HG03095 (cell line): Measurements from ENCODE around the gene LRRC2.
A peak's percentile ranks its signal among the peaks of the same experiment; 100 is the strongest.
"Not testable (repeated sequence)": the region's sequence is repeated elsewhere in the genome, so short reads cannot be mapped to it uniquely, and the experiment has no call there.

Experiments used
- ATAC-seq: cut with Tn5 transposase; IDR thresholded peaks from one replicate; pipeline ENCODE4 v1.9.1; 2021; ENCODE audit warnings: moderate library complexity; ENCODE audit not compliant: unreplicated experiment

Gene LRRC2

DNA sequence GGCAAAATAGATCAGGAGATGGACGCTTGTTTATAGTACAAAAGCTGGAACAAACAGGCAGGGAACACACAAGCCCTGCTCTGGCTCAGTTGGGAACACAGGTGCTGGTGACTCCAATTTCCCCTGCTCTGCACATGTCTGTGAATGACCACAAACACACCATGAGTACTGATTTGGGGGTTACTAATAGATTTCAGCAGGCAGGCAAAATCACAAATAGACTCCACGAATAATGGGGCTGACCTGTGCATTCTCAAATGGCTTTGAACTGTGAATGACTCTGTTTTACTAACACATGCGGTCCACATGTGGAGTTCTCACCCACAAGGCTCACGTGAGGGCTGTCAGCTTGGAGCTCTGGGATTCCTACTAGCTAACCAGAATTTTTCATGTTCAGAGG lies 64.4 kb downstream of the LRRC2 start:
- ATAC-seq, result no peak

DNA sequence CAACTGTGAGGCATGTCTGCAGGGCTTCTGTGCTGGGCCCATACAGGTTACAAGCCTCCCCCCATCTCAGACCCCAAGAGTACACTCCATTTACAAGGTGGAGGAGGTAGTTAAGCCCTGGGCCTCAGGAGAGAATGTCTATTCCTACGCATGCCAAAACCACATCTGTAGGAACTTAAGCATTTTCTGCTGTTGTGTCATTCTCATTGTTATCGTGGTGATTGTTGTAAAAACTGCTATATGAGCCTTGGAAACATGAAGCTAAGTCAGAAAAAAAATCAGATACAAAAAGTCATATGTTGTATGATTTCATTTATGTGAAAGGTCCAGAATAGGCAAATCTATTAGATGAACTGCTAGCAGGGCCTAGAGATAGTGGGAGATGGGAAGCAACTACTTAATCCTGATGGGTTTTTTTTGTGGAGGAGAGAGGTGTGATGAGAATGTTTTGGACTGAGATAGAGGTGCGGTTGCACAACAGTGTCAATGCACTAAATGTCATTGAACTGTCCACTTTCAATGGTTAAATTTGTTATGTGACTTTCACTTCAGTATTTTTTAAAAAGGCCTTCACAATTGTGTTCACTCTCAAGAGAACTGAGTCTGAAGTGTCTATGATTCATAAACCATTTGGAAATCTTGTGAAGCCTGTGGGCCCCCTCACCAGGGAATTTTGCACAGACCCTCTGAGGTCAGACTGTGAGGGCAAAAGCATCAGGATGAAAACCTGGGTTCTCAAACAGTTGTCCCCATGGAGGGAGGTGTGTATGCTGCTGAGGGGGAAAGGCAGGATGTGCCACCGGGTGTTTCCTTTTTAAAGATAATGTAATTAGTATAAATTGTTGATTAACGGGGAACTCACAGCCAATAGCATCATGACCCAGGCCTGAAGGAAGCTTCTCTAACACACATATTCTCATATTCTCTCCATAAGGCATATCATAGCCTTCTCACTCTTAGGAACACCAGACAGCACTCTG lies 65.2 kb downstream of the LRRC2 start:
- no peak for ATAC-seq

DNA sequence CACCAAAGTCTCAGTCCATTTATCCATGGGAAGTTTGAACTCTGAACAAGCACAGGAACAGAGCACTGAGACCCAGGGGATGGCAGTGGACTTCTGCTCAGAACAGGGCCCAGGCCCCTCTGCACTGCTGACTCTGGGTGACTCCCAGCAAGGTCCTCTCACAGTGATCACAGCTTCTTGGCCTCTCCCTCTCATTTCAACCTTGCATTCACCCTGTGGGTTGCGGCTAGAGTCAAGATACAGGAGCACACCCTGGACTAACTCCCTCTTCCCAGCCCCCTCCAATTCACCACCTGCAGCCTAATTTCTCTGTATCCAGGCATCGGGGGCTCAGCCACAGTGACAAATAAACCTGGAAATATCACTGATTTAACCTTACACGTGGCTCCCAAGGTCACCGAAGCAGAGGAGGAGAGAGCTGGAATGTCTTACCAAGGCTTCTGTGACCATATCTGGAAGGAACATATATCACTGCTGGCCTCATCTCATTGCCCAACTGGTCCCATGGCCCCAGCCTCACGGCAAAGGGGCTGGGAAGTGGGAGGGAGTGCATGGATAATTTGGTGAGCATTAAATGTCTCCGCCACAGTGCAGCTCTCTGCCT lies 67.1 kb downstream of the LRRC2 start:
- no peak for ATAC-seq

DNA sequence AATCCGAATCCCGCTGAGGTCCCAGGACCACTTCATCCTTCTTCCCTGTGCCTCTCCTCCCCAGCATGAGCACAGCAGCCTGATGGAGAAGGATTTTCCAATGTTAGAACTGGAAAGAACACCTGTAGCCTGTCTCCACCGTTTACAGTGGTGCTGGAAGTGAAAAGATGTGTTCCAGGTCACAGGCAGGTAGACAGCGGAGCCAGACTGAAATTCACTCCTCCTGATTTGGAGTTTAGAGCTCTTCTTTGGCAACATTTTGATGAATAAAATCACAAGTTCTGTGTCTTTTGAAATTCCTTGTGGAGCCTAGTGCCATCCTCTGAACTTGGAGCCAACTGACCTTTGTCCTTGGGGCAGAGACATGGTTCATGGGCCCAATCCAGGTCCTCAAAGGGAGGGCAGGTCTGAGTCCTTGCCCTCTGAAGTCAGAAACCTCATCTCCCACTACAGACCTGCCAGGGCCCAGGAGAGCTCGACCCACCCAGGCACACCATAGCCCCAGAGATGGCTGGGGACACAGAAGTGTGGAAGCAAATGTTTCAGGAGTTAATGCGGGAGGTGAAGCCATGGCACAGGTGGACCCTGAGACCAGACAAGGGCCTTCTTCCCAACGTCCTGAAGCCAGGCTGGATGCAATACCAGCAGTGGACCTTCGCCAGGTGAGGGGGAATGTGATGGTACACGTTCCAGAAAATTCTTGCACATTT lies 68.4 kb downstream of the LRRC2 start, which contains the start of gene RTP3:
Gene RTP3 (plus strand): TSS at position 421 of the 710 bp plus-strand sequence. CDS start 87 bp downstream, at position 508.
- no peak for ATAC-seq

DNA sequence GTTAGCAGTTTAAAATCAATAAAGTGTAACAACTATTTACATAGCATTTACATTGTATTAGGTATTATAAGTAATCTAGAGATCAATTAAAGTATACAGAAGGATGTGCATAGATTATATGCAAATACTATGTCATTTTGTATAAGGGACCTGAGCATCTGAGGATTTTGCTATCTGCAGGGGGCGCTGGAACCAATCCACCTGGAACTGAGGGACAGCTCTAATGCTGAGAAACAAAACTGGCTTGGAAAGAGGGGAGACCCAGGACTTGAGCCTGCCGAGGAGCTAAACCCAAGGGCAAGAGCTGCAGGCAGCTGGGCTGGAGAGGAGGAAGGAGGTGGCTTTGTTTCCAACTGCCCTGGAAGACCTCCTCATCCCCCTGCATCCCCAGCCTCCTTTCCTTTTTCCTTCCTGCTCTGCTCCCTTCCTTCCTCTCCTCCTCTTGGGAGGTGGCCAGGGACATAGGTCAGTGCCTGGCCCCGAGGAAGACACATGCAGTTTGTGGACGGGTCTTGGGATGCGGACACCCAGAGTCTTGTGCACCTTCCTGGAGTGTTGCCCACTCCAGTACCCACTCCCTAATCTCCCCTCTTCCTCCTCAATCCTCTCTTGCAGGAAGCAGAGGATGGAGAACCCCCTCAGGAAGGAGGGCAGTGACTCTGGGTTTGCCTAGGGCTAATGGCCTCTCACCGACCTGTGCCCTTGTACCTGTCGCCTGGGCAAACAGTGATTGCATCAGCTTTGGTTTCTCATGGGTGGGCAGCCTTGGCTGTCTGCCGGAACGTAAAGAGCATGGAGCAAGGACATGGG lies 69.2 kb downstream of the LRRC2 start:
- ATAC-seq, result no peak

DNA sequence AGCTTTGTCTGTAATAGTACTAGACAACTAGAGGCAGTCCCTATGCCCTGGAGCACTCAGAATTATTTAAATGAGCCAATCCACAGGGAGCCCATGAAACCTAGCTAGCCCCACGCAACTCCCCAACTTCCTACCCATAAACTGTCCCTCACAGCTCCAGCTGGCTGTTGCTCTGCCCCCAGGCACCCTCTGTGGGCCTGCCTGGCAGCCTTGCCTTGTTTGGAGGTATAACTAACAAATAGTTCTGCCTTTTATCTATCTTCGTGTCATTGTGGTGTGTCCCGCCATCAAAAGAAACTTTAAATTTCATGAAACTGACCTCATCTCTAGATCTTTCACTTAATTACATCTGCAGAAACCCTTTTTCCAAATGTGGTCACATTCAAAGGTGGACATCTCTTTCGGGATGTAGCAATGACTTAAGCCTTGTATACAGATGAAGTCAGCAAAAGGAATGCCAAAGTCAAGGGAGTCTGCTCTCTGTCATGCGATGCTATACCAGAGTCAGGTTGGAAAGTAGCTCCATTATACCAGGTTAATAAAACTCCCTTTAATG lies 70.1 kb downstream of the LRRC2 start:
- no peak for ATAC-seq

DNA sequence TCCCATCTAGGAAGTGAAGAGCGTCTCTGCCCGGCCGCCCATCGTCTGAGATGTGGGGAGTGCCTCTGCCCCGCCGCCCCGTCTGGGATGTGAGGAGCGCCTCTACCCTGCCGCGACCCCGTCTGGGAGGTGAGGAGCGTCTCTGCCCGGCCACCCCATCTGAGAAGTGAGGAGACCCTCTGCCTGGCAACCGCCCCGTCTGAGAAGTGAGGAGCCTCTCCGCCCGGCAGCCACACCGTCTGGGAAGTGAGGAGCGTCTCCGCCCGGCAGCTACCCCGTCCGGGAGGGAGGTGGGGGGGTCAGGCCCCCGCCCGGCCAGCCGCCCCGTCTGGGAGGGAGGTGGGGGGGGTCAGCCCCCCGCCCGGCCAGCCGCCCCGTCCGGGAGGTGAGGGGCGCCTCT lies 71.6 kb downstream of the LRRC2 start:
- ATAC-seq, result not testable (repeated sequence)

DNA sequence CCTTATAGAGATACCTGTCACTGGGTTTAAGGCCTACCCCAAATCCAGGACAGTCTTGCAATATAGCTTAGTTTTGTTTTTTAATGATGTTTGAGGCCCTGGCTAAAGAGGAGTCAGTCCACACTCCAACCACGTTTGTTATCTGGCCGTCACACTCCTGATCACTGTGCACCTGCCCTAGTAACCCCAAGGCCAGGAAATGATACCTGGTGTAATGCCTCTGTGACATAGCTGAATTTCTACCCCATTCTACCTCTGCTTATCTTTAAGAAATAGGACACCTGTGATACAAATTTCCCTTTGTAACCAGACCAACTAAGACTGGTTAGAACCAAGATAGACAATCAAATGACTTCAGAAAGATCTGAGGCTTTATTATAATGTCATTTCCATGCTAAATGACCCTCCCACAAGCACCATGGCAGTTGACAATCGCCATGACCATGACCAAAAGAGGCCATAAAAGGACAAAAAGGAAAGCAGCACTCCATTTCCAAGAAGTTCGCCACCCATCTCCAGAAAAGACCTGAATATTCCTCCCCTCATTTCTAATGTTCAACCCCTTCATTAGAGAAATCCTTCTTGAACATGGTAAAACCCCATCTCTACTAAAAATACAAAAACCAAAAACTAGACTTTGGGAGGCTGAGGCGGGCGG lies 73.1 kb downstream of the LRRC2 start:
- no peak for ATAC-seq

DNA sequence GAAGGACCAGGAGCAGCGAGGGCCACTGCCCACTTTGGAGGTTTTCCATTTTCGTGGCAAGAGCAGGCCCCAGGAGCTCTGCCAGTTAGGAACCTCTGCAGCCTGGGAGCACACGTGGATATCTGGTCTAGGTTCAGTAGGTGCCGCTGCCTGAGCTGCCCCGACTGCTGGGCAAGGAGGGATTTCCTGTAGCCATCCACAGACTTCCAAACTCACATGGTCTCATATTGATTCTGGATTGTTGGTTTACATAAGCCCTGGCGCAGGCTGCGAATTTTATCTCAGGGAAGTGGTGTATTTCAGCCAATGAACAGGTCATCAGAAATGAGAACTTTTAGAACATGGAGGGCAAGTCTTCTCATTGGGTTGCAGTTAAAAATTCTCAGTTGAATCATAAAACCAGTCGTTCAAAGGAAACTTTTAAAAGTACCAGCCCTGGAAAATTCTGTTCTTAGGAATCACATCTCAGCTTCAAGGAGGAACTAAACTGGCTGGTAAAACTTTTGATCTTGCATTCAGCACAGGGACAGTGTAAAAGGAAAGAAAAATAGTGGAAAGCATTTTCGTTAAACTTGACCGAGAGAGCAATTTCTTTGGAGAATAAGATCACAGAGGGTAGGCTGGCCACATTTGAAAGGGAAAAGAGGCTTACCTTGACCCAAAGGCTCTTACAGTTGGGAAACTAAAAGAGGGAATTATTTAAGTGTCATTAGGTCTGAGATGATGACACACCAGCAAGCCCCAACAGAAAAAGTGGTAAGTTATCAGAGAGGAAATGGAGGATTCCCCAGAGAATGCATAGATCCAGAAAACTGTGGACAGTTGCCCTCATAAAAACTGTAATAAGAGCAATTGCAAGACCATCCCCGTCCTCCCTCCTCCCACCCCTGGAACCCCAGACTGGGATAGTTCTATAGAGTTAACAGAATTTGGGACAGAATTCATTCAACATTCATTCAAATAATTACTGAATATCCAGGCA lies 74.7 kb downstream of the LRRC2 start:
- ATAC-seq, result no peak

DNA sequence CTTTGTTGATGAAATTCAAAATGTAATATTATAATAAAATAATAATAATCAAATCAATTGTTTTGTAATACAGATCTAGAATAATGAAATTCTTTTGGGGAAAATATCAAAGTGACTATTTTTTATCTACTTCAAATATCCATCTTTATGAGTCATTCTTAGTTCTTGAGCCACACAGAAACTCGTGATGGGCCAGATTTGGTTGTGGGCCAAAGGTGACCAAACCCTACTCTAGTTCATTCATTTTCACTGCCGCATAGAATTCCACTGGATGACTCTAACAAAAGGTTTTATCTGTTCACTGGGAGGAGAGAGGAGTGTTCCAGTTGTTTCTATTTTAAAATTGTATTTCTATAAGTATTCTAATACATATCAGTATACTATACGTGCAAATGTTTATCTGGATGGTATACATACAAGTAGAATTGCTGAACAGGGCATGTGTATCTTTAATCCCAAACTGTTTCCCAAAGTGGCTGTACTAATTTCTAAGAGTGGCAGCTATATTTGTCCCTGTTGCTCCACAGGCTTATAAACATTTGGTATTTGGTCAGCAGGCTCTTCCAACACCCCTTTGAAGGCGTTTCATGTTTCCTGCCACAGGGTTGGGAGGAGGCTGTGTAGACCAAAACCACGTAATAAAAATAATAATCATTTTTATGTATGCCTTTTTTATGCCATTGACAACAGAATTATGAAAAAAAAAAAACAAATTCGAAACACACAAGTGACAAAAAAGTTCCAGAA lies 75.6 kb downstream of the LRRC2 start:
- ATAC-seq, result no peak

DNA sequence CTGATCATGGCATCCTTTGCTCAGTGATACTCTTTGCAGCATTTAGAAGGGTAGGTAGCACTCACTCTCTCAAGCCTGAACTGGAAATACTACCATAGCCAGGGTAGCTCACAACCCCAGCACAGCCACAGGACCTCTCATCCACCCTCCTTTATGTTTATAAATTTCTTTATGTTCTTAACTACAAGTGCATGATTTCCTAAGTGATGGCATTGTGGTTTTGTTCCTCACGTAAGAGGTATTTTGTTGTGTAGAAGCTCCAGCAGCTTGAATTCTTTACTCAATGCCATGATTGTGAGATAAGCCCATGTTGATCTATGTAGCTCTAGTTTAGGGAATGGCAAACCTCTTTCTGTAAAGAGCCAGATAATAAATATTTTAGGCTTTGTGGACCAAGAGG lies 76.2 kb downstream of the LRRC2 start:
- ATAC-seq, result no peak

DNA sequence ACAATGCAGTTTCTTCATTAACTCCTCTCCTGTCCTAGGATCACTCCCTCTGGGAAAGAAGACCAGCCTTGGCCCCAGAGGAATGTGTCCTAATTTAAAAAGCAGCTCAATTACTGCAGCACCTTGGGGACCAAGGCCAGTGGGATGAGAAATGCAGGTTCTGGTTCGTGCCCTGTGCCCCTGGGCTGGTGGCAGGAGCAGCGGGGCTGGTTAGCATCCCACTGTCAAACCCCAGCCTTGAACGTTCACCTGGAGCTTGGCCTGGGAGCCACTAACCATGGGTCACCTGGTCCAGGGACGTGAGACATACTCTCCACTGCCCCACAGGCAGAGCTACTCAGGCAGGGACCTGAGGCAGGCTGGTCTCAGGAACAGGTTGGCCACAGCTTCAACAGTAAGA lies 76.7 kb downstream of the LRRC2 start:
- ATAC-seq, result no peak

DNA sequence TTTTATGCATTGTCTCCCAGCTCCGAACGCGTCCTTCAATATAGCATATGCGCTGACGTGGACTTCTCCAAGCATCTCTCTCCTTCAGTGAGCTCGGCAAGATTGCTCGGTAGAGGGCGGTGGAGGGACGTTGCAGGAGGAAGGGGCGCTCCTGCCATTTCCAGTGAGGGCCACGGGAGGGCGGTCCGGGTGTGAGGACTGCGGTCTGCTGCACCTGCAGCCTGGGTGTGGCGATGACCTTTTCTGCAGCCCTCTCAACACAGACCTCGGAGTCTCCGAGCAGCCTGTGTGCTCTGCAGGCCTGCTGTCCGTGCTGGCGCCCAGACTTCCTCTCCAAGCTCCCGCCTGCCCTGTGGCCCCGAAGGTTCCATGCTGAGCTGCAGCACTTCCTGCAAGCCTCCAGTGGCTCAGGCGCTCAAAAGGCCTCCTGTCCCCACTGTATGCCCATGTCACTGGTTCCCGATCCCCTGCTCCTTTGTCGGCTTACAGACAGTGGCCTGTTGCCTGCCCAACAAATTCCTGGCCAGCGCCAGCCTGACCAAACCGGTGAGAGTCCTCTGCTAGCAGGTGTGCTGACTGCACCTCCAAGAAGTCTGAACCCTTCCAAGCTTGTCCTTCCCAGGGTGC lies 77.3 kb downstream of the LRRC2 start:
- peak; percentile 89 for ATAC-seq

DNA sequence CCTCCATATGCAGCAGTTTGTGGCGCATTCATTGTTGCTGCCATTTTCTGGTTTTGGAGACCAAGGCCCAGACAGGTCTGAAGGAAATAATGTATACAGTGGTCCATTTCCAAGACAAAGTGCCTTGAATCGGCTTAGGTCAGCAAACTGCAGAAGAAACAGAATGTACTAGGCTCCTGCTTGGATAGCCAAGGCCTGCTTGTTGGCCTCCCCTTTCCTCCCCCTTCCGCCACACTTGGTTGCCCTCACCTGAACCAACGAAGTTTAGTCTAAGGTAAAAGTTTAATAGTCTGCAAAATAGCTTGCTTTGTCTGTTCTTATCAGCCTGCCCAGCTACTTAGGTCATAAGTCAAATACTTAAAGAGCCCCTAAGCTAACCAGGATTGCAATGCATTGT lies 80.3 kb downstream of the LRRC2 start:
- no peak for ATAC-seq

DNA sequence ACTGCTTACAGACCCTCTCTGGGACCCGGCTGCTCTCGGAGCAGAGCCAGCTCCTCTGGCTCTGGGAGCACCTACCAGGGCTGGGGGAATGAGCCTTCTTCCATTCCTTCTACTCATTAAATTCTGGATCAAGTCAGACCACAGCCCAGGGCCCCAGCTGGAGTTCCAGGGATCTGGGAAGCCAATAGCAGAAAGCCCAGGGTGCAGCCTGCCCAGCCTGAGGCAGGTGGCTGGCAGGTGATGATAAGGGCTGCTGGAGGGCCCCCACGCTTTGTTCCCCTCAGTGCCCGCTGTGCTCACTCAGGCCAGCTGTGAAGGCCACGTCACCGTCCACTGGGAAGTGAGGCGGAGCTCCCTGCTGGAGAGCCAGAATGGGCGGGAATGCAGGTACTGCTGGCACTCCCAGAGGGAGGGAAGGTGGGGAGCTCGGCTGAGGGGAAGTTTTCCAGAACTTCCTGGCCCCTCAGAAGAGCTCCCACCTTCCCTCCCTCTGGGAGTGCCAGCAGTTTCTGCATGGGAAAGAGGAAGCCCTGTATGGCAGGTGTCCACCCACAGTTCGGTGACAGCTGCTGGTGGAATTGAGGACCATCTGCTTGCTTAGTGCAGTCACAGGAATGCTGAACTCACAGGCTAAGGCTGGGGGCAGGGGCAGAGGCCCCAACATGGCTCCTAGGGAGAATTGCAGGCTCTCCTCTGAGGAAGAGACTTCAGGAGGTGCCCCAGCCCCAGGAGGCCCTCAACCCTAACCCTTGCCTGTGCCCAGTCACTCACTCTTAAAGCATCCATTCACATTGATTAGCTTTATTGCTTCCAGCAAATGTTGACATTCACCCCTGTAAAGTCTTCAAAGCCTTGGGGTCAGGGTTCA lies 81.0 kb downstream of the LRRC2 start:
- no peak for ATAC-seq

DNA sequence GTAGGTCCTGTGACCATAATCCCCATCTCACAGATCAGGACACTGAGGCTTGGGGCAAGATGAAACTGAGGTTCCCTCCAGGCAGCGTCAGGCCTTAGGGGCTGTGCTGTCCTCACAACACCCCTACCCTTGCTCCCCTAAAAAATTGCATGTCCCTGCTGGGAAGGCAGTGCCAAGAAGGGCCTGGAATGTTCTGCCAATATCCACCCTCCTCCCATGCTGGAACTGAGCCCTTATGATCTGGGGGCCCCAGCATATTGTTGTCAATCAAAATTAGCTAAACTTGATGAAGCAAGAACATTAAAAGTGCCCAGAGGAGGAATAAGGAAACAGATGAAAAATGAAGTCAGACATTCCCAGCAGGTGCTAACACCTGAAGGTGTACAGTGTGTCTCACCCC lies 81.7 kb downstream of the LRRC2 start:
- no peak for ATAC-seq

DNA sequence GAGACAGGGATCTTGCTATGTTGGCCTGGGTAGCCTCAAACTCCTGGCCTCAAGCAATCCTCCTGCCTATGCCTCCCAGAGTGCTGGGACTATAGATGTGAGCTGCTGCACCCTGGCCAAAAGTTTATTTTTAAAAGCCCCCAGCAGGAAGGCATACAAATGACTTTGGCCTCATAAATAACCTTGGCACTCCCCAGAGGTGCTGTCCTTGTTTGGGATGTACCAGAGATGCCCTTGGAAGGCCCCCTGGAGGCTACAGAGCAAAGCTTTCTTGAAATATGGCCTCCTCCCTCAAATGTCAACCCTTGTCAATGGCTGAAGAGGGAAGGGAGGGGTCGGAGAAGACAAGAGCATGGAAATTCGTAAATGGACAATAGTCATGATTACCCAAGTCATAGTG lies 82.3 kb downstream of the LRRC2 start:
- no peak for ATAC-seq
